ENCODE data around the gene GRPR. TPM values are rescaled to one million over a fixed set of nuclear protein-coding genes. Genes with fewer than 3 reads are reported as not detected.

GRPR gene
- total RNA-seq, 1 experiment from 2014 or later, result 28.8 TPM

GRCh38 chrX:16075087-16075486, 48.3 kb upstream of the GRPR start:
- Mint-ChIP-seq H3K27me3 (ENCODE audit: low read depth) (no peaks in the 10 kb centered on the region), H3K4me3 (no peak overlapping the region), H3K9me3 (peaks cover 17 to 31% of the 10 kb centered on the region in 2 experiments), H3K27ac (no peak overlapping the region), H3K4me1 (peaks cover 15 to 16% of the 10 kb centered on the region in 2 experiments), H3K36me3 (ENCODE audit: insufficient read depth in 1 of 3, low read depth in 3 of 3) (peaks cover 0 to 41% (median 13%) of the 10 kb centered on the region in 3 experiments)
- no CpG with 5 or more reads among the region's 1 CpG for whole genome bisulfite sequencing (ENCODE audit: extremely low coverage, insufficient read length, low lambda C conversion rate)
- Histone ChIP-seq H2BK20ac (ENCODE audit: low read depth, low read length, poor library complexity, severe bottlenecking) (no peak overlapping the region), H3T11ph (ENCODE audit: low read length) (no peak overlapping the region), H4K20me1 (ENCODE audit: control insufficient read depth, insufficient read depth, insufficient read length) (no peaks in the 10 kb centered on the region), H4K91ac (ENCODE audit: insufficient read length, low read depth, low read length) (no peak overlapping the region), H3K4me1 (ENCODE audit: insufficient read depth, low read length) (no peaks in the 10 kb centered on the region), H3K14ac (ENCODE audit: insufficient read depth, low read length) (no peak overlapping the region), H2BK12ac (ENCODE audit: insufficient read length, low read depth, low read length) (no peak overlapping the region), H3K4me2 (ENCODE audit: insufficient read depth, insufficient read length, low read length) (no peak overlapping the region), H3K23ac (ENCODE audit: insufficient read length, low read depth, low read length) (no peak overlapping the region), H3K9me3 (ENCODE audit: control insufficient read depth, low read depth, low read length) (no peaks in the 10 kb centered on the region), H4K5ac (ENCODE audit: insufficient read length, low read depth, low read length) (no peak overlapping the region), H3K79me2 (ENCODE audit: insufficient read depth, low read length) (no peaks in the 10 kb centered on the region), H2BK120ac (ENCODE audit: low read depth, low read length, poor library complexity, severe bottlenecking) (no peak overlapping the region), H3K27me3 (ENCODE audit: insufficient read depth, low read length) (no peaks in the 10 kb centered on the region), H3K79me1 (ENCODE audit: insufficient read depth, low read depth, low read length, poor library complexity, severe bottlenecking) (no peaks in the 10 kb centered on the region), H2AK5ac (ENCODE audit: insufficient read length, low read length) (no peak overlapping the region), H3K18ac (ENCODE audit: insufficient read length, low read depth, low read length) (no peak overlapping the region), H3K9ac (ENCODE audit: extremely low read depth, insufficient read length, low read length) (no peak overlapping the region), H2AFZ (ENCODE audit: low read length) (no peak overlapping the region), H2BK15ac (ENCODE audit: low read depth, low read length) (no peak overlapping the region), H3K27ac (ENCODE audit: insufficient read length, low read depth, low read length) (no peak overlapping the region), H3K23me2 (ENCODE audit: insufficient read length, low read depth, low read length, poor library complexity, severe bottlenecking) (no peaks in the 10 kb centered on the region), H3K56ac (ENCODE audit: insufficient read length, low read depth, low read length) (no peak overlapping the region), H2BK5ac (ENCODE audit: insufficient read length, low read length) (no peak overlapping the region), H4K8ac (replicated peaks; ENCODE audit: insufficient read length, low read depth, low read length) (no peak overlapping the region), H3K4ac (ENCODE audit: low read depth, low read length) (no peak overlapping the region)
- no peak for DNase-seq
- TF ChIP-seq, protein P1, sequence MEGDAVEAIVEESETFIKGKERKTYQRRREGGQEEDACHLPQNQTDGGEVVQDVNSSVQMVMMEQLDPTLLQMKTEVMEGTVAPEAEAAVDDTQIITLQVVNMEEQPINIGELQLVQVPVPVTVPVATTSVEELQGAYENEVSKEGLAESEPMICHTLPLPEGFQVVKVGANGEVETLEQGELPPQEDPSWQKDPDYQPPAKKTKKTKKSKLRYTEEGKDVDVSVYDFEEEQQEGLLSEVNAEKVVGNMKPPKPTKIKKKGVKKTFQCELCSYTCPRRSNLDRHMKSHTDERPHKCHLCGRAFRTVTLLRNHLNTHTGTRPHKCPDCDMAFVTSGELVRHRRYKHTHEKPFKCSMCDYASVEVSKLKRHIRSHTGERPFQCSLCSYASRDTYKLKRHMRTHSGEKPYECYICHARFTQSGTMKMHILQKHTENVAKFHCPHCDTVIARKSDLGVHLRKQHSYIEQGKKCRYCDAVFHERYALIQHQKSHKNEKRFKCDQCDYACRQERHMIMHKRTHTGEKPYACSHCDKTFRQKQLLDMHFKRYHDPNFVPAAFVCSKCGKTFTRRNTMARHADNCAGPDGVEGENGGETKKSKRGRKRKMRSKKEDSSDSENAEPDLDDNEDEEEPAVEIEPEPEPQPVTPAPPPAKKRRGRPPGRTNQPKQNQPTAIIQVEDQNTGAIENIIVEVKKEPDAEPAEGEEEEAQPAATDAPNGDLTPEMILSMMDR (conservative IDR thresholded peaks at IDR 0.05), result no peak
